Esophagus squamous epithelium (tissue), 5 donors: ENCODE measurements around the gene API5. TPM values are rescaled to one million over a fixed set of nuclear protein-coding genes. Genes with fewer than 3 reads are reported as not detected.

Experiments
- DNase-seq: peaks from one replicate; lab custom pipeline; 2025; lab: John Stamatoyannopoulos, UW
- H3K27ac ChIP-seq, 4 donors: fragments of 200-600 bp; sonication (generic); one replicate each; pipeline ENCODE4 v1.5.1; 2016 to 2019; ENCODE audit warnings: mild to moderate bottlenecking in 1 of 4
- H3K27me3 ChIP-seq, 4 donors: fragments of 200-600 bp; sonication (generic); 1 replicate in 3 of 4; 2 replicates in 1 of 4; pipeline versions ENCODE4 v1.5.1 to v1.6.0; 2017 to 2021; ENCODE audit warnings: antibody characterized with exemption in 1 of 4
- H3K36me3 ChIP-seq, 3 donors: fragments of 200-600 bp; sonication (generic); one replicate each; pipeline ENCODE4 v1.5.1; 2016 to 2019
- H3K4me1 ChIP-seq, 3 donors: fragments of 200-600 bp; sonication (generic); one replicate each; pipeline ENCODE4 v1.5.1; 2017 to 2019
- H3K4me3 ChIP-seq, 4 donors: fragments of 200-600 bp; sonication (generic); 1 replicate in 3 of 4; 2 replicates in 1 of 4; pipeline ENCODE4 v1.5.1; 2016 to 2019; ENCODE audit warnings: mild to moderate bottlenecking in 2 of 4, moderate library complexity in 1 of 4
- H3K9me3 ChIP-seq, 3 donors: fragments of 200-600 bp; sonication (generic); one replicate each; pipeline ENCODE4 v1.5.1; 2016 to 2019
- POLR2A ChIP-seq, 4 donors: fragments of 450-650 bp; IDR thresholded peaks; one replicate each; pipeline ENCODE4 v1.6.1; 2017; ENCODE audit warnings: antibody characterized with exemption in 4 of 4, mild to moderate bottlenecking in 4 of 4, moderate library complexity in 3 of 4
- WGBS, 2 donors: methylation state at CpG; one replicate each; pipeline ENCODE4 v1.1.5; 2018; 5-methylcytosine and 5-hydroxymethylcytosine counted together
- intact Hi-C: fragments of 100-400 bp; cut with DNase I; formaldehyde crosslinking; loops from one replicate; pipeline ENCODE4 v1.15.0; 2022
- total RNA-seq, 4 donors: library from RNA; depleted of rRNA; stranded (reverse); fragments of >200 nt; gene quantifications; one replicate each; pipeline ENCODE4 v1.1.0, GENCODE V29; 2016
- TF ChIP-seq, protein P1 (sequence below), 6 experiments: fragments of 450-650 bp in 4 of 6; fragments of 200-600 bp in 2 of 6; sonication (generic) in 2 of 6; IDR thresholded peaks; one replicate each; pipeline ENCODE4 v1.5.1; 2016 to 2019; ENCODE audit warnings: antibody characterized with exemption in 6 of 6, mild to moderate bottlenecking in 4 of 6, moderate library complexity in 4 of 6
- donor health status: DM: yes; HTN: yes; CAD: no.

The API5 gene
- total RNA-seq, 4 donors from 2014 or later = 58.4 to 83.0 (median 82.3) TPM

DNA sequence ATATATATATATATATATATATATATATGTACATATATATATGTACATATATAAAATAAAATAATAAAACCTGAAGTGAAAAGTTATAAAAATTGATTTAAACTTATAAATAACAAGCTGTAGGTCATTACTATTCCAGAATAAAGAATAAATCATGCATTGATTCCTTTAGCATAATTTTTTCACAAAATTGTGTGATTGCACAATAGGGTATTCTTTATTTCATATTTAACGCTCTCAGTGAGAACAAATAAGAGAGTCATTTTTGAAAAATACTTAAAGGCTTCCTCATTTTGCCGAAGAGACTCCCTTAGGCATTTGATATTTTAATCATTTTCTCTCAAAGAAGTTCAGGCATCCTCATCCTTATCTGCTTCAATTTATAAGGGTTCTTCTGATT lies 41.3 kb upstream of the API5 start:
- Histone ChIP-seq H3K4me1 (peaks cover 0 to 7% (median 4%) of the 10 kb centered on the region in 3 donors), H3K27ac (no peak overlapping the region), H3K27me3 (no peaks in the 10 kb centered on the region), H3K9me3 (no peaks in the 10 kb centered on the region), H3K36me3 (no peaks in the 10 kb centered on the region), H3K4me3 (no peak overlapping the region)
- DNase-seq = no peak
- 83 to 94% methylated on average over 2 of the region's 2 CpGs for WGBS, 2 donors
- TF ChIP-seq, protein P1, sequence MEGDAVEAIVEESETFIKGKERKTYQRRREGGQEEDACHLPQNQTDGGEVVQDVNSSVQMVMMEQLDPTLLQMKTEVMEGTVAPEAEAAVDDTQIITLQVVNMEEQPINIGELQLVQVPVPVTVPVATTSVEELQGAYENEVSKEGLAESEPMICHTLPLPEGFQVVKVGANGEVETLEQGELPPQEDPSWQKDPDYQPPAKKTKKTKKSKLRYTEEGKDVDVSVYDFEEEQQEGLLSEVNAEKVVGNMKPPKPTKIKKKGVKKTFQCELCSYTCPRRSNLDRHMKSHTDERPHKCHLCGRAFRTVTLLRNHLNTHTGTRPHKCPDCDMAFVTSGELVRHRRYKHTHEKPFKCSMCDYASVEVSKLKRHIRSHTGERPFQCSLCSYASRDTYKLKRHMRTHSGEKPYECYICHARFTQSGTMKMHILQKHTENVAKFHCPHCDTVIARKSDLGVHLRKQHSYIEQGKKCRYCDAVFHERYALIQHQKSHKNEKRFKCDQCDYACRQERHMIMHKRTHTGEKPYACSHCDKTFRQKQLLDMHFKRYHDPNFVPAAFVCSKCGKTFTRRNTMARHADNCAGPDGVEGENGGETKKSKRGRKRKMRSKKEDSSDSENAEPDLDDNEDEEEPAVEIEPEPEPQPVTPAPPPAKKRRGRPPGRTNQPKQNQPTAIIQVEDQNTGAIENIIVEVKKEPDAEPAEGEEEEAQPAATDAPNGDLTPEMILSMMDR (IDR thresholded peaks at IDR 0.05) = no peak
- TF ChIP-seq POLR2A (IDR thresholded peaks at IDR 0.05) = no peak
- intact Hi-C loops = no loop called here

DNA sequence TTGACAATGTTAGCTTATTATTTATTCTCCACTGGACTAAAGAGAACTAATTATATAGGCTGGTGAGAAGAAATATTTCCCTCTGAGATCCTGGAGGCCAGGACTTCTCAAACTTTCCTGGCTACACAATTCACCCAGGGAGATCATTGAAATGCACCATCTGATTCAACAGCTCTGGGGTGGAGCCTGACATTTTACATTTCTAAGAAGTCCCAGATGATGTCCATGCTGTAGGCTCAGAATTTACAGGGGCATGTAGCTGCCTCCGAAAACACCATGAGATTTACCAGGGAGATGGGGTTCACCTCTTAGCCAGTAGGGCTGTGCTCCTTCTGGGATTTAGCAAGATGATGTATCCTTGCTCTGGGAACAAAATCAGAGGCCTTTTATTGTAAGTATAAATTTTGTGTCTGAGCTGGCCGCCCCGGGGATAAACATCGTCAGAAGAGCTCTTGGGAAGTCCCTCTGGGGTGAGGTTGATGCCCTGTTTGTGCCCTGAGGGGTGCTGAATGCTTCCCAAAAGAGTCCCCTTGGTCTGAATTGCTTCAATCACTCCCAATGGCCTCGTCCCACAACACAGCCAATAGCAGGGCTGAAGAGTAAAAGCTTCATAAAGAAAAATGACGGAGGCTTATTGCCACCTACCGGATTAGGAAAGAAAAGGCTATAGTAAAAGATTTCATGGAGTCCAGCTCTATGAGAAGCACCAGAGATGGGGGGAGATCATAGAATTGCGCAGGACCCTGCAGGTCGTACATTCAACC lies 33.4 kb upstream of the API5 start:
- TF ChIP-seq POLR2A (IDR thresholded peaks at IDR 0.05) = no peak
- TF ChIP-seq, protein P1 (IDR thresholded peaks at IDR 0.05) = no peak
- DNase-seq = no peak
- no peaks in the 10 kb centered on the region for H3K4me1 ChIP-seq
- H3K4me3 ChIP-seq = no peak overlapping the region
- no peaks in the 10 kb centered on the region for H3K36me3 ChIP-seq
- H3K27ac ChIP-seq = no peak overlapping the region
- intact Hi-C loops = no loop called here
- no peaks in the 10 kb centered on the region for H3K9me3 ChIP-seq
- H3K27me3 ChIP-seq = peaks cover 0 to 19% (median 0%) of the 10 kb centered on the region in 4 donors
- WGBS, 2 donors = 45 to 55% methylated on average over 4 to 9 of the region's 9 CpGs

DNA sequence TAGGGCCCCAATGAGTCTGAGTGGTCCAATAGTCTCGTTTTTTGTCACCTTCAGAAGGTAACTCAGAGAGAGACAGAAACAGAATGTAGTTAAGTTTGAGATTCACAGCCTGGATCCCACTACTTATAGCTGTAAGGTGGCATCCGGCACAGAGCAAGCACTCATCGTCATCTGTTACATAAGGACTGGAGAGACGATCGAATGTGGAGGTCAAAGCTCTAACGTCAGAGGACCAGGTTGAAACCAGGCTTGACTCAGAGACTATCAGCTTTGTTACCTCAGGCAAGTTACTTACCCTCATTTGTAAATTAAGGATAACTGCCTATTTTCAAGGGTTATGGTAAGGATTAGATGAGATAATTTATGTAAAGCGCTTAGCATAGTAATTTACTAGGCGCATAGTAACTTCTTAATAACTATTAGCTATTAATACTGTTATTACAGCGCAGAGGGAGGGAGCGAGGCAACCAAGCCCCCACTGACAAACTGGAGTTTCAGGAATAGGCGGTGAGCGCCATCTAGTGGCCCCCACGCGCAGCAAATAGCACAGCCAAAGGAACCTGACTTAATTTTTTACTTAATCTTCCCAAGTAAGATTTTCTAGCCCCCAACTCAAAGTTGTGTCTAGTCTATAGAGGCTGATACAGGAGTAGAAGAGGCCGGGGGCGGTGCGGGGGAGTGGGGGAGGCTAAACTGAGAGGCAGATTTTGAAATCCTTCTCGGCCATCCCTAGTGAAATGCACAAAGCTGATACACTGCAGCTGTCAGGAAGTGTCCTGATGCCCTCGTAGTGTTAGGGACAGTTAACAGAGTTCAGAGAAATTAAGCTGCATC lies 29.0 kb upstream of the API5 start:
- DNase-seq = no peak
- TF ChIP-seq POLR2A (IDR thresholded peaks at IDR 0.05) = no peak
- TF ChIP-seq, protein P1 (IDR thresholded peaks at IDR 0.05) = peak; percentile 45 to 78 (median 59)
- no peak overlapping the region for H3K27ac ChIP-seq
- no peaks in the 10 kb centered on the region for H3K9me3 ChIP-seq
- intact Hi-C loops = no loop called here
- no peaks in the 10 kb centered on the region for H3K4me1 ChIP-seq
- no peak overlapping the region for H3K4me3 ChIP-seq
- 24 to 26% methylated on average over 19 of the region's 19 CpGs for whole genome bisulfite sequencing, 2 donors
- H3K36me3 ChIP-seq = no peaks in the 10 kb centered on the region
- peaks cover 0 to 23% (median 0%) of the 10 kb centered on the region in 4 donors for H3K27me3 ChIP-seq

DNA sequence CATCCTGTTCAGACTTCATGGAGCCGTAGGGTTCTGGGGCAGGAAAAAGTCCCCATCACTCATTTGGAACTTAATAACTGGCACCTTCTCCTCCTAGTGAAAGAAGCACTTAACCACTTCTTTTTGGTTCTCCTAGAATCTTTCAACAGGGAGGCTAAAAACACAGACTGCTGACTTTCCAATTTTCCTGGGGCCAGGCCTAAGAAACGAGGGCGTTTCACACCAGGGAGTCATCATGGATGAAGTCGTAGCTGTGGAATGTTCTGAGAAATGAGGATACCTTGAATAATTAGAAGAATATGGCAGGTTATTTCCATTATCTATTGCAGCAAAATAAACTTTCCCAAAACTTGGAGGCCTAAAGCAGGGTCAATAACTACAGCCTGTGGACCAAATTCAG lies 26.0 kb upstream of the API5 start:
- TF ChIP-seq POLR2A (IDR thresholded peaks at IDR 0.05) = no peak
- TF ChIP-seq, protein P1 (IDR thresholded peaks at IDR 0.05) = no peak
- intact Hi-C loops = no loop called here
- H3K27ac ChIP-seq = no peak overlapping the region
- H3K27me3 ChIP-seq = peaks cover 0 to 23% (median 0%) of the 10 kb centered on the region in 4 donors
- no peak overlapping the region for H3K4me3 ChIP-seq
- DNase-seq = no peak
- no peaks in the 10 kb centered on the region for H3K9me3 ChIP-seq
- H3K36me3 ChIP-seq = no peaks in the 10 kb centered on the region
- WGBS, 2 donors = 32 to 51% methylated on average over 4 of the region's 4 CpGs
- H3K4me1 ChIP-seq = no peaks in the 10 kb centered on the region

DNA sequence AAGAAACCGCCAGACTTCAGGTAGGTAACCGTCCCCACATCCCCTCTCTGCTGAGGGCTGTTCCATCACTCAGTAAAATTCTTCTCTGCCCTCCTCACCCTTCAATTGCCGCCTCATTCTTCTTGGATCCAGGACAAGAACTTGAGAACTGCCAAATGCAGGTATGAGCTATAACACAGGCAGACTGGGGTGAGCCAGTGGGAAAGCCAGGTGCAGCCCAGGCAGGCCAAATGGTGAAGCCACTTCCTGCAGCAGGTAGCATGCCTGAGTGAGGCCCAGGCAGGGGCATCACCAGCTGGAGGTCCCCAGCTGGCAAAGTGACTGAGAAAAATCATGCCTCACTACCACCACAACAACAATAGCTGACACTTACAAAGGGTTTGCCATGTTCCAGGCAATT lies 22.4 kb upstream of the API5 start:
- no peak overlapping the region for H3K4me3 ChIP-seq
- no peaks in the 10 kb centered on the region for H3K9me3 ChIP-seq
- intact Hi-C loops = no loop called here
- DNase-seq = no peak
- H3K27me3 ChIP-seq = peaks cover 0 to 6% (median 0%) of the 10 kb centered on the region in 4 donors
- WGBS, 2 donors = 93 to 100% methylated on average over 2 to 3 of the region's 3 CpGs
- no peaks in the 10 kb centered on the region for H3K4me1 ChIP-seq
- TF ChIP-seq POLR2A (IDR thresholded peaks at IDR 0.05) = no peak
- TF ChIP-seq, protein P1 (IDR thresholded peaks at IDR 0.05) = no peak
- H3K27ac ChIP-seq = no peak overlapping the region
- H3K36me3 ChIP-seq = no peaks in the 10 kb centered on the region
